HepG2 (cell line): Measurements from ENCODE around the gene ZNRF3. TPM values are rescaled to one million over a fixed set of nuclear protein-coding genes. Genes with fewer than 3 reads are reported as not detected.

Experiments
- DBP ChIP-seq: sonication (generic); formaldehyde crosslinking; IDR thresholded peaks from 2 replicates; pipeline ENCODE4 v1.4.0; 2020; ENCODE audit warnings: missing genetic modification reagents; ENCODE audit errors: not compliant biosample characterization
- E2F1 ChIP-seq: sonication (generic); formaldehyde crosslinking; IDR thresholded peaks from 2 replicates; pipeline ENCODE4 v1.5.0; 2020; ENCODE audit warnings: missing genetic modification reagents
- GRHL1 ChIP-seq: sonication (generic); formaldehyde crosslinking; conservative IDR thresholded peaks from 2 replicates; pipeline ENCODE4 v1.8.0; 2022; ENCODE audit warnings: missing genetic modification reagents
- LCORL ChIP-seq, 2 experiments: fragments of 450-650 bp in 1 of 2; sonication (generic) in 1 of 2; formaldehyde crosslinking in 1 of 2; IDR thresholded peaks; 2 replicates each; pipeline versions ENCODE4 v1.5.0 to v1.6.1; 2017 to 2020; ENCODE audit warnings: antibody characterized with exemption in 1 of 2, missing genetic modification reagents in 1 of 2
- MLLT10 ChIP-seq: sonication (generic); formaldehyde crosslinking; IDR thresholded peaks from 2 replicates; pipeline ENCODE4 v1.4.0; 2020; ENCODE audit warnings: missing genetic modification reagents
- NFYC ChIP-seq: IDR thresholded peaks from 2 replicates; pipeline ENCODE4 v1.6.1; 2016; ENCODE audit warnings: missing genetic modification reagents, missing compliant biosample characterization
- SMARCC2 ChIP-seq: fragments of 450-650 bp; IDR thresholded peaks from 2 replicates; pipeline ENCODE4 v1.6.1; 2017; ENCODE audit warnings: antibody characterized with exemption, mild to moderate bottlenecking
- SP5 ChIP-seq: IDR thresholded peaks from 2 replicates; pipeline ENCODE4 v1.6.1; 2016; ENCODE audit warnings: low read depth, borderline replicate concordance
- TCF7 ChIP-seq: sonication (generic); IDR thresholded peaks from 2 replicates; pipeline ENCODE4 v1.6.1; 2016; ENCODE audit warnings: antibody characterized with exemption, low read depth
- TEAD3 ChIP-seq: optimal IDR thresholded peaks from 2 replicates; pipeline ENCODE3; 2016; ENCODE audit warnings: borderline replicate concordance
- ZHX2 ChIP-seq, 2 experiments: sonication (generic) in 1 of 2; formaldehyde crosslinking in 1 of 2; IDR thresholded peaks; 2 replicates each; pipeline versions ENCODE4 v1.6.1 to v1.9.0; 2014 to 2022; ENCODE audit warnings: antibody characterized with exemption in 1 of 2, borderline replicate concordance in 1 of 2, inconsistent platforms in 1 of 2, low read depth in 1 of 2, missing genetic modification reagents in 1 of 2
- ZNF256 ChIP-seq: sonication (generic); formaldehyde crosslinking; conservative IDR thresholded peaks from 2 replicates; pipeline ENCODE4 v1.4.0; 2020; ENCODE audit warnings: missing genetic modification reagents
- ZNF276 ChIP-seq: sonication (generic); formaldehyde crosslinking; IDR thresholded peaks from 2 replicates; pipeline ENCODE4 v1.4.0; 2020; ENCODE audit warnings: mild to moderate bottlenecking, low read depth, missing genetic modification reagents
- ZNF331 ChIP-seq: sonication (generic); formaldehyde crosslinking; IDR thresholded peaks from 2 replicates; pipeline ENCODE4 v1.4.0; 2020; ENCODE audit warnings: missing genetic modification reagents
- ZNF709 ChIP-seq: sonication (generic); formaldehyde crosslinking; IDR thresholded peaks from 2 replicates; pipeline ENCODE4 v1.5.0; 2020; ENCODE audit warnings: mild to moderate bottlenecking, missing genetic modification reagents
- ZNF83 ChIP-seq: sonication (generic); formaldehyde crosslinking; IDR thresholded peaks from 2 replicates; pipeline ENCODE4 v1.4.0; 2020; ENCODE audit warnings: missing genetic modification reagents, mild to moderate bottlenecking, borderline replicate concordance
- ZSCAN20 ChIP-seq: sonication (generic); formaldehyde crosslinking; IDR thresholded peaks from 2 replicates; pipeline ENCODE4 v1.4.0; 2020; ENCODE audit warnings: missing genetic modification reagents, mild to moderate bottlenecking, borderline replicate concordance
- ZSCAN22 ChIP-seq: sonication (generic); formaldehyde crosslinking; IDR thresholded peaks from 2 replicates; pipeline ENCODE4 v1.4.0; 2020; ENCODE audit warnings: mild to moderate bottlenecking, missing genetic modification reagents
- polyA plus RNA-seq, 8 experiments: library from polyadenylated mRNA; depleted of rRNA in 3 of 8; stranded (reverse) in 7 of 8; unstranded in 1 of 8; fragments of >200 nt; fragmentation: Illumina TruSeq in 4 of 8; extraction: Trizol in 4 of 8; gene quantifications; 2 replicates each; pipeline versions ENCODE4 v1.2.1 to v1.2.3, GENCODE V29; 2011 to 2016; ENCODE audit warnings: low read depth in 4 of 8, missing spikeins in 1 of 8, mixed read lengths in 1 of 8; ENCODE audit not compliant: insufficient read depth in 1 of 8
- total RNA-seq, 5 experiments: library from RNA; depleted of rRNA; stranded (reverse); fragments of >200 nt; fragmentation: Illumina TruSeq; extraction: Trizol; gene quantifications; 2 replicates each; pipeline ENCODE4 v1.2.3, GENCODE V29; 2016; ENCODE audit warnings: low read depth in 1 of 5

The ZNRF3 gene
- total and polyA plus RNA-seq, 2 of the 13 experiments (the other 11 are each of a cell fraction or from before 2014, with no cell fraction given), result 20.3 to 36.7 TPM

- TF ChIP-seq ZNF276 (CRISPR knock-in tag) (no peak), LCORL (IDR thresholded peaks at IDR 0.05) (no peak), LCORL (CRISPR knock-in tag; IDR thresholded peaks at IDR 0.05) (no peak), ZNF331 (CRISPR knock-in tag) (no peak), SMARCC2 (no peak), ZNF83 (no peak), MLLT10 (CRISPR knock-in tag) (no peak), E2F1 (no peak), ZNF709 (no peak), NFYC (no peak), ZSCAN20 (CRISPR knock-in tag) (no peak), DBP (CRISPR knock-in tag) (no peak), ZHX2 (IDR thresholded peaks at IDR 0.05; ENCODE audit: low read depth) (no peak), ZHX2 (CRISPR knock-in tag; IDR thresholded peaks at IDR 0.05; ENCODE audit: borderline replicate concordance) (no peak), ZSCAN22 (no peak), TCF7 (peak; percentile 31), GRHL1 (CRISPR knock-in tag) (no peak), TEAD3 (no peak), ZNF256 (no peak), SP5 (CRISPR knock-in tag) (no peak)
Measured at GRCh38 chr22:29023172-29023796, 139.9 kb downstream of the ZNRF3 start (continued).
